ENCODE data around the gene MESD. TPM values are rescaled to one million over a fixed set of nuclear protein-coding genes. Genes with fewer than 3 reads are reported as not detected.

Gene MESD
- total and polyA plus RNA-seq, 3 experiments from 2014 or later, result 25.7 to 35.5 (median 30.5) TPM

DNA sequence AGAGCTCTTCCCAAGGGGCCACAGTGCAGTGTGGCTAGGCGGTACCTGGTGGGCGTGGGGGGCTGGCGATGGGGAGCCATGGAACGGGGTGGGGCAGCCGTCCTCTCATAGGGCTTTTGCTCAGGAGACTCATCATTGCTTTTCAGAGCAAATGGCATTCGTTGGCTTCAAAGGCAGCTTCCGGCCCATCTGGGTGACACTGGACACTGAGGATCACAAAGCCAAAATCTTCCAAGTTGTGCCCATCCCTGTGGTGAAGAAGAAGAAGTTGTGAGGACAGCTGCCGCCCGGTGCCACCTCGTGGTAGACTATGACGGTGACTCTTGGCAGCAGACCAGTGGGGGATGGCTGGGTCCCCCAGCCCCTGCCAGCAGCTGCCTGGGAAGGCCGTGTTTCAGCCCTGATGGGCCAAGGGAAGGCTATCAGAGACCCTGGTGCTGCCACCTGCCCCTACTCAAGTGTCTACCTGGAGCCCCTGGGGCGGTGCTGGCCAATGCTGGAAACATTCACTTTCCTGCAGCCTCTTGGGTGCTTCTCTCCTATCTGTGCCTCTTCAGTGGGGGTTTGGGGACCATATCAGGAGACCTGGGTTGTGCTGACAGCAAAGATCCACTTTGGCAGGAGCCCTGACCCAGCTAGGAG is 40.8 kb downstream of the MESD start:
- ChIA-PET CTCF (interaction anchor here (0.6 to 2.4 kb wide), 2 partner anchors 11 to 21 kb away, joined by 4 to 6 read pairs; no protein-coding TSS in a partner anchor), POLR2A (no interaction called here)
- Mint-ChIP-seq H3K4me3 (no peak overlapping the region), H3K27ac (no peak overlapping the region), H3K9me3 (no peaks in the 10 kb centered on the region), H3K27me3 (no peaks in the 10 kb centered on the region), H3K4me1 (no peaks in the 10 kb centered on the region), H3K36me3 (peaks cover 5 to 92% (median 32%) of the 10 kb centered on the region in 3 donors)
- H3K4me1 ChIP-seq (ENCODE audit: insufficient read depth, low read length), result no peaks in the 10 kb centered on the region
- no peak overlapping the region for H3K4me3 ChIP-seq (ENCODE audit: low read length)
- H3K9me3 ChIP-seq (ENCODE audit: low read length), result no peaks in the 10 kb centered on the region
- peaks cover 21% of the 10 kb centered on the region for H3K36me3 ChIP-seq (ENCODE audit: insufficient read depth, low read length)
- no peak for DNase-seq
- no peaks in the 10 kb centered on the region for H3K27me3 ChIP-seq (ENCODE audit: insufficient read depth, low read length, poor library complexity, severe bottlenecking)
- H3K27ac ChIP-seq (ENCODE audit: low read depth, low read length), result no peak overlapping the region

DNA sequence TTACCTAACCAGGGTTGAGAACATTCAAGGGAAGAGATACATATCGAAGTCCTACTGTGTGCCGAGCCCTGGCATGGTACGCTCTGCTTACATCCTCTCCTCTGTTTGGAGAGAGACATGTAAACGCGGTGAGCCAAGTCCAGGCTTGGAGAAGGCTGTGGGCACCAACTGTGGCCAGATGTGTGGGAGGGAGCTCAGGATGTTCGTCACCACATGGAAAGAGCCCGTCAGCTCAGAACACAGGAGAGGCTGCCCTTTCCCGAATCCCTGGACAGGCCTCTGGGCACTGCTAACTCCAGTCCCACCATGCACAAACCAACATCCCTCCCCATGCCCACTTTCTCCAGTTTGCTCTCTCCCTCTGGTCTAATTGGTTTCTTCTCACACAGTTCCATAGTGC is 43.0 kb downstream of the MESD start:
- Mint-ChIP-seq H3K27me3 (no peaks in the 10 kb centered on the region), H3K36me3 (peaks cover 8 to 96% (median 29%) of the 10 kb centered on the region in 3 donors), H3K27ac (no peak overlapping the region), H3K4me1 (no peaks in the 10 kb centered on the region), H3K4me3 (no peak overlapping the region), H3K9me3 (no peaks in the 10 kb centered on the region)
- Histone ChIP-seq H3K27ac (ENCODE audit: low read depth, low read length) (no peak overlapping the region), H3K36me3 (ENCODE audit: insufficient read depth, low read length) (peaks cover 28% of the 10 kb centered on the region), H3K4me1 (ENCODE audit: insufficient read depth, low read length) (no peaks in the 10 kb centered on the region), H3K9me3 (ENCODE audit: low read length) (no peaks in the 10 kb centered on the region), H3K4me3 (ENCODE audit: low read length) (no peak overlapping the region), H3K27me3 (ENCODE audit: insufficient read depth, low read length, poor library complexity, severe bottlenecking) (no peaks in the 10 kb centered on the region)
- ChIA-PET POLR2A (interaction anchor here (0.6 kb wide), 1 partner anchor 60 kb away, joined by 4 read pairs; no protein-coding TSS in a partner anchor), CTCF (interaction anchor here (1.6 kb wide), 1 partner anchor 24 kb away, joined by 8 read pairs; no protein-coding TSS in a partner anchor)
- no peak for DNase-seq

DNA sequence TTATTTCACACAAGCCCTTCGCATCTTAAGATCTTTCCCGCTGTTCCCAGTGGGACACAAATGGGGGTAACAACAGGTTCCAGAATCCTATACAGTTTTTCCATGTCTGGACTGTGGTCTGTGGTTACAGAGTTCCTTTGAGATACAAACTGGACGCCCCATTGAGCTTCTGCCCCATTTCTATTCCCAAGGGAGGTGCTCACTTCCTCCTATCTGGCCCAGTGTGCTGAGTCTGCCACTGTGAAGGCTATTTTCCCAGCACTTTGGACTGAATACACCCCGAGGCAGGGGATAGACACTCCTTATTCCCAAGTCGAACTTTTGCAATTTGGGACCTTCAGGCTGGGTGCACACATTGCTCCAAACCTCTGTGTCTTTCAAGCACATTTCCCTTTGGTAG is 44.0 kb downstream of the MESD start:
- Histone ChIP-seq H3K36me3 (ENCODE audit: insufficient read depth, low read length) (peaks cover 24% of the 10 kb centered on the region), H3K9me3 (ENCODE audit: low read length) (no peaks in the 10 kb centered on the region), H3K4me1 (ENCODE audit: insufficient read depth, low read length) (no peaks in the 10 kb centered on the region), H3K4me3 (ENCODE audit: low read length) (no peak overlapping the region), H3K27ac (ENCODE audit: low read depth, low read length) (no peak overlapping the region), H3K27me3 (ENCODE audit: insufficient read depth, low read length, poor library complexity, severe bottlenecking) (no peaks in the 10 kb centered on the region)
- peak overlapping the region in 1 of 8 donors; percentile 74 for H3K27ac Mint-ChIP-seq
- ChIA-PET POLR2A (no interaction called here), CTCF (interaction anchor here (1.6 kb wide), 1 partner anchor 25 kb away, joined by 8 read pairs; no protein-coding TSS in a partner anchor)
- no peak for DNase-seq
- H3K4me1 Mint-ChIP-seq, result no peaks in the 10 kb centered on the region
- no peak overlapping the region for H3K4me3 Mint-ChIP-seq
- H3K27me3 Mint-ChIP-seq, result no peaks in the 10 kb centered on the region
- H3K9me3 Mint-ChIP-seq, result no peaks in the 10 kb centered on the region
- peaks cover 8 to 94% (median 33%) of the 10 kb centered on the region in 3 donors for H3K36me3 Mint-ChIP-seq

DNA sequence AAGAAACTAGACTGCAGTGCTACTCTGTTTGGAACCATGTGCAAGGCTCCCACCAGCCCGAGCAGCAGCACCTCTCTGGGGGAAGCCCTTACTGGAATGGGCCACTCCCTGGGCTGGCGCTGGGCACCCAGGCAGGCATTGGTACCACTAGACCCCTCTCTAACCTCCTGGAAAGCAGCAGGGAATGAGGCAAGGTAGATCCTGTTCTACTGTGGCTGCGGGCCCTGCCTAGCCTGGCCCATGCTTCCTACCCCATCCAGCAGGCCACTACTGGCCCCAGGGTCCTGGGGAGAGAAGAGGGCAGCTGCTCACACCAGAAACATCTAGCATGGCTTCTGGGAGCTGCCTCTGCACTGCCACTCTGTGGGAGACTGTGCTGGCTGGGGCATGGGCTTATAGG is 44.8 kb downstream of the MESD start:
- no peaks in the 10 kb centered on the region for H3K9me3 ChIP-seq (ENCODE audit: low read length)
- H3K27ac ChIP-seq (ENCODE audit: low read depth, low read length), result no peak overlapping the region
- H3K36me3 Mint-ChIP-seq, result peaks cover 8 to 91% (median 33%) of the 10 kb centered on the region in 3 donors
- no peak overlapping the region for H3K4me3 ChIP-seq (ENCODE audit: low read length)
- no peaks in the 10 kb centered on the region for H3K27me3 ChIP-seq (ENCODE audit: insufficient read depth, low read length, poor library complexity, severe bottlenecking)
- H3K36me3 ChIP-seq (ENCODE audit: insufficient read depth, low read length), result peaks cover 21% of the 10 kb centered on the region
- H3K4me1 Mint-ChIP-seq, result no peaks in the 10 kb centered on the region
- DNase-seq, result no peak
- no peaks in the 10 kb centered on the region for H3K27me3 Mint-ChIP-seq
- ChIA-PET CTCF (no interaction called here), POLR2A (no interaction called here)
- no peak overlapping the region for H3K27ac Mint-ChIP-seq
- H3K4me3 Mint-ChIP-seq, result no peak overlapping the region
- H3K9me3 Mint-ChIP-seq, result no peaks in the 10 kb centered on the region
- no peaks in the 10 kb centered on the region for H3K4me1 ChIP-seq (ENCODE audit: insufficient read depth, low read length)

DNA sequence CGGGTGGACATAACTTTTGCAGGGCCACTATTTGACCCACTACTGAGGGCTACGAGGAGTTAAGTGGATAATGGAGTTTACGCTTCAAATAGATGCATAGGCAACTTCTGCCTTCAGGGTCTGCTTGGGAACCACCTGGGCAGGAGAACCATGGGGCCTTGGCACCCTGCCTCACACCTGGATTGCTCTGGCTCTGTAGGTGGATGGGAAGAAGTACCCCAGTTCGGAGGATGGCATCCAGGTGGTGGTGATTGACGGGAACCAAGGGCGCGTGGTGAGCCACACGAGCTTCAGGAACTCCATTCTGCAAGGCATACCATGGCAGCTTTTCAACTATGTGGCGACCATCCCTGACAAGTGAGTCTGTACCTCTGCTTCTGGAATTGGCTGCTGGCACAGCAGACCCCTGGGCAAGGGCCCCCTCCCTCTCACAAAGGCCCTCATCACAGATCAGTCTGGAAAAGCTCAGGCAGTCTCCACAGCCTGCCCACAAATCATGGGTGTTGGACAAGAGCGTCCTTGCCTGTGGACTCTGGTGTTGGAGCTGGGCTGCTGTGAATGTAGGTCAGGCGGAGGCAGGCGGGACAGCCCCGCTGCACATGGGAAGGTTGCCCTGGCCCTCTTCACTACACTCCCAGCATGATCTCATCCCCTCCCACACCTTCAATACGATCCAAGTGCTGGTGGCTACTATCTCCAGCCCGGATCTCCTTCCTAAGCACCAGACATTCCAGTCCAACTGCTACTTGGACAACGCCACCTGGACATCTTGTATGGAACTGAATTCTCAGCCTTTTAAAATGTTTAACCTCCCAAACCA is 46.7 kb downstream of the MESD start:
- ChIA-PET CTCF (interaction anchor here (1.1 kb wide), 1 partner anchor 27 kb away, joined by 3 read pairs; no protein-coding TSS in a partner anchor), POLR2A (no interaction called here)
- H3K9me3 ChIP-seq (ENCODE audit: low read length), result no peaks in the 10 kb centered on the region
- peaks cover 8 to 73% (median 26%) of the 10 kb centered on the region in 3 donors for H3K36me3 Mint-ChIP-seq
- H3K27me3 ChIP-seq (ENCODE audit: insufficient read depth, low read length, poor library complexity, severe bottlenecking), result no peaks in the 10 kb centered on the region
- no peak overlapping the region for H3K27ac ChIP-seq (ENCODE audit: low read depth, low read length)
- H3K27ac Mint-ChIP-seq, result peak overlapping the region in 2 of 8 donors; percentile 26 to 51
- peaks cover 16% of the 10 kb centered on the region for H3K36me3 ChIP-seq (ENCODE audit: insufficient read depth, low read length)
- no peaks in the 10 kb centered on the region for H3K9me3 Mint-ChIP-seq
- H3K27me3 Mint-ChIP-seq, result no peaks in the 10 kb centered on the region
- H3K4me3 ChIP-seq (ENCODE audit: low read length), result no peak overlapping the region
- H3K4me3 Mint-ChIP-seq, result no peak overlapping the region
- DNase-seq, result no peak
- H3K4me1 ChIP-seq (ENCODE audit: insufficient read depth, low read length), result no peaks in the 10 kb centered on the region
- H3K4me1 Mint-ChIP-seq, result no peaks in the 10 kb centered on the region

DNA sequence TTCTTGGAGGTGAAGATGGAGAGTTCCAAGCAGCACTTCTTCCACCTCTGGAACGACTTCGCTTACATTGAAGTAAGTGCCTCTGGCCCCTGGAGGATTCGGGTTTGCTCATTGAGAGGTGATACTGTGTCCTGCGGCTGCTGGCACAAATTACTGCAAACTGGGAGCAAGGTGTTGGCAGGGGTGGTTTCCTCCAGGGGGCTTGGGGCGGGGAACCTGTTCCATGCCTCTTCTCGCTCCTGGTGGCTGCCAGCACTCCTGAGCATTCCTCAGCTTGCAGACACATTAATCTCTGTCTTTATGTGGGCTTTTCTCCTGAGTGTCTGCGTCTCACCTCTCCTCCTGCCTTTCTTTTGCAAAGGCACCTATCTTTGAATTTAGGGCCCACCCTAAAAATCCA is 47.4 kb downstream of the MESD start:
- Histone ChIP-seq H3K4me3 (ENCODE audit: low read length) (no peak overlapping the region), H3K27ac (ENCODE audit: low read depth, low read length) (no peak overlapping the region), H3K27me3 (ENCODE audit: insufficient read depth, low read length, poor library complexity, severe bottlenecking) (no peaks in the 10 kb centered on the region), H3K36me3 (ENCODE audit: insufficient read depth, low read length) (peaks cover 12% of the 10 kb centered on the region), H3K9me3 (ENCODE audit: low read length) (no peaks in the 10 kb centered on the region), H3K4me1 (ENCODE audit: insufficient read depth, low read length) (no peaks in the 10 kb centered on the region)
- Mint-ChIP-seq H3K27me3 (no peaks in the 10 kb centered on the region), H3K4me1 (no peaks in the 10 kb centered on the region), H3K9me3 (no peaks in the 10 kb centered on the region), H3K4me3 (no peak overlapping the region), H3K36me3 (peaks cover 8 to 70% (median 23%) of the 10 kb centered on the region in 3 donors), H3K27ac (no peak overlapping the region)
- no peak for DNase-seq
- ChIA-PET POLR2A (no interaction called here), CTCF (interaction anchor here (1.1 kb wide), 1 partner anchor 28 kb away, joined by 3 read pairs; no protein-coding TSS in a partner anchor)

DNA sequence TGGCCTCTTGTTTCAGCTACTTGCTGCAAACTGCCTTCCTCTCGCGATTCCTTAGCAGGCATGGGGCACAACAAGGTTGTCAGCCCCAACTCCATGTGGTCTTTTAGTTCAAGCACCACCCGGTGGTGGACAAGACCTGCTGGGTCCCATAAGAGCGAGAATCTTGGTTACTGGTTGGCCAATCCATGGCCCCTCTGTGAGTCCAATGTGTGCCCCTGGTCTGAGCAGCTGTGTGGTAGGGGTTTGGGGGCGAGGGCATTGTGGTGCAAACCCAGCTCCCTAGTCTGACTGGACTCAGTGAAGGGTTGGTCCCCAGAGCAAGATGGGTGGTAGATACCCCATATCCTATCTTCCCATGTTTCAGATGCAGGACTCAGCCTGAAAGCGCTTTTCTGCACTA is 48.8 kb downstream of the MESD start:
- Histone ChIP-seq H3K4me1 (ENCODE audit: insufficient read depth, low read length) (no peaks in the 10 kb centered on the region), H3K9me3 (ENCODE audit: low read length) (no peaks in the 10 kb centered on the region), H3K36me3 (ENCODE audit: insufficient read depth, low read length) (peaks cover 8% of the 10 kb centered on the region), H3K27me3 (ENCODE audit: insufficient read depth, low read length, poor library complexity, severe bottlenecking) (no peaks in the 10 kb centered on the region), H3K4me3 (ENCODE audit: low read length) (no peak overlapping the region), H3K27ac (ENCODE audit: low read depth, low read length) (no peak overlapping the region)
- DNase-seq, result no peak
- Mint-ChIP-seq H3K9me3 (no peaks in the 10 kb centered on the region), H3K27me3 (no peaks in the 10 kb centered on the region), H3K36me3 (peaks cover 8 to 69% (median 26%) of the 10 kb centered on the region in 3 donors), H3K4me1 (no peaks in the 10 kb centered on the region), H3K4me3 (no peak overlapping the region), H3K27ac (no peak overlapping the region)
- POLR2A ChIA-PET, result no interaction called here
- CTCF ChIA-PET, result interaction anchor here (1.0 kb wide), 1 partner anchor 325 kb away, joined by 4 read pairs; no protein-coding TSS in a partner anchor

DNA sequence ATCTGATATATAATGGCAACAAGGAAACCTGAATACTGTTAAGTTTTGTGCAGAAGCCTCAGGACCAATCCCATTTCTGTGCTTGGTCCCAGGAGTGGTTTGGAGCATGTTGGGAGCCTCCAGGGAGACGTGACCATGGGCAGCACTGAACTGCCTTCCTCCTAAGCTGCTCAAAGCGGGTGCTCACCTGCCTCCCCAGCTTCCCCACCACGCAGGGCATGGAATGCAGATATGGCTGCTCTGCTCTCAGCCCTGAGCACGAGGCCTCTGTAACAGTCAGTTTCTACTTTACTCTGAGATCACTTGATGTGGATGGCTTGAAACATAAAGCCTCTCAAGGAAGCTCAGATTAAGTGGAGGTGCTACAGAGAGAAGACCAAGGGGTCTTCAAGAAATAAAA is 49.3 kb downstream of the MESD start:
- H3K27ac ChIP-seq (ENCODE audit: low read depth, low read length), result no peak overlapping the region
- no peak overlapping the region for H3K4me3 ChIP-seq (ENCODE audit: low read length)
- Mint-ChIP-seq H3K9me3 (no peaks in the 10 kb centered on the region), H3K27ac (peak overlapping the region in 1 of 8 donors; percentile 70), H3K36me3 (peaks cover 8 to 64% (median 26%) of the 10 kb centered on the region in 3 donors), H3K4me1 (no peaks in the 10 kb centered on the region), H3K4me3 (no peak overlapping the region), H3K27me3 (no peaks in the 10 kb centered on the region)
- no peak for DNase-seq
- peaks cover 8% of the 10 kb centered on the region for H3K36me3 ChIP-seq (ENCODE audit: insufficient read depth, low read length)
- ChIA-PET POLR2A (no interaction called here), CTCF (interaction anchor here (1.0 to 1.2 kb wide), 2 partner anchors 10 to 326 kb away, joined by 3 to 4 read pairs; no protein-coding TSS in a partner anchor)
- H3K27me3 ChIP-seq (ENCODE audit: insufficient read depth, low read length, poor library complexity, severe bottlenecking), result no peaks in the 10 kb centered on the region
- H3K4me1 ChIP-seq (ENCODE audit: insufficient read depth, low read length), result no peaks in the 10 kb centered on the region
- H3K9me3 ChIP-seq (ENCODE audit: low read length), result no peaks in the 10 kb centered on the region

Data from CD8-positive, alpha-beta memory T cell (primary cell).